HEK293 (cell line): ENCODE measurements around the gene CTDSPL2.

Experiments
- CTCF ChIA-PET: fragments of 350-600 bp; formaldehyde crosslinking; extraction: SDS; loops from one replicate; lab custom pipeline; 2021; ENCODE audit warnings: antibody characterized with exemption; lab: Yijun Ruan, JAX
- POLR2A ChIA-PET: fragments of 300-600 bp; formaldehyde crosslinking; extraction: SDS; loops from one replicate; lab custom pipeline; 2020; ENCODE audit warnings: antibody characterized with exemption, inconsistent platforms; lab: Yijun Ruan, JAX
- H3K27ac ChIP-seq: fragments of 200-500 bp; sonication (Bioruptor generic); 2 replicates; pipeline ENCODE4 v1.5.1; 2014; ENCODE audit warnings: low read depth, low read length, control low read depth, inconsistent platforms; ENCODE audit errors: extremely low read depth
- H3K36me3 ChIP-seq, 2 experiments: fragments of 200-500 bp in 1 of 2; sonication (Bioruptor generic) in 1 of 2; 1 replicate in 1 of 2; 2 replicates in 1 of 2; pipeline ENCODE4 v1.5.1; 2014 to 2017; ENCODE audit warnings: inconsistent platforms in 2 of 2, low read length in 2 of 2; ENCODE audit not compliant: control insufficient read depth in 2 of 2, insufficient read depth in 1 of 2
- H3K4me1 ChIP-seq: fragments of 200-500 bp; sonication (Bioruptor generic); 2 replicates; pipeline ENCODE4 v1.5.1; 2014; ENCODE audit warnings: mild to moderate bottlenecking, low read length, inconsistent platforms; ENCODE audit not compliant: control insufficient read depth, insufficient read depth
- H3K4me3 ChIP-seq: 2 replicates; pipeline ENCODE4 v1.5.1; 2011; ENCODE audit warnings: low read depth, mild to moderate bottlenecking, control low read depth, low read length, moderate library complexity
- H3K9me3 ChIP-seq: fragments of 200-500 bp; sonication (Bioruptor generic); 2 replicates; pipeline ENCODE4 v1.5.1; 2014; ENCODE audit warnings: low read depth, low read length, inconsistent platforms; ENCODE audit not compliant: control insufficient read depth, insufficient read depth
- GLI4 ChIP-seq: fragments of 450-650 bp; formaldehyde crosslinking; IDR thresholded peaks from 2 replicates; pipeline ENCODE4 v1.5.1; 2016; ENCODE audit warnings: missing biosample characterization, missing genetic modification characterization
- HOXA7 ChIP-seq: sonication (generic); formaldehyde crosslinking; IDR thresholded peaks from 2 replicates; pipeline ENCODE4 v1.8.1; 2022; ENCODE audit warnings: missing genetic modification reagents, borderline replicate concordance
- KLF16 ChIP-seq: fragments of 450-650 bp; formaldehyde crosslinking; IDR thresholded peaks from 2 replicates; pipeline ENCODE4 v1.5.1; 2017; ENCODE audit warnings: missing biosample characterization, missing genetic modification characterization
- PRDM1 ChIP-seq: fragments of 450-650 bp; formaldehyde crosslinking; IDR thresholded peaks from 2 replicates; pipeline ENCODE4; 2016; ENCODE audit warnings: missing biosample characterization, missing genetic modification characterization
- ZBTB20 ChIP-seq: fragments of 450-650 bp; formaldehyde crosslinking; IDR thresholded peaks from 2 replicates; pipeline ENCODE4 v1.5.1; 2016; ENCODE audit warnings: missing biosample characterization, missing genetic modification characterization
- ZFP41 ChIP-seq: fragments of 450-650 bp; formaldehyde crosslinking; IDR thresholded peaks from 2 replicates; pipeline ENCODE4 v1.5.1; 2016; ENCODE audit warnings: missing biosample characterization, missing genetic modification characterization, borderline replicate concordance
- ZFP69B ChIP-seq: fragments of 450-650 bp; formaldehyde crosslinking; IDR thresholded peaks from 2 replicates; pipeline ENCODE4 v1.5.1; 2016; ENCODE audit warnings: missing biosample characterization, missing genetic modification characterization
- ZNF121 ChIP-seq: fragments of 450-650 bp; formaldehyde crosslinking; IDR thresholded peaks from 2 replicates; pipeline ENCODE4 v1.5.1; 2016; ENCODE audit warnings: missing biosample characterization, missing genetic modification characterization
- ZNF133 ChIP-seq: fragments of 450-650 bp; formaldehyde crosslinking; IDR thresholded peaks from 2 replicates; pipeline ENCODE4 v1.5.1; 2016; ENCODE audit warnings: missing biosample characterization, missing genetic modification characterization
- ZNF138 ChIP-seq: fragments of 450-650 bp; formaldehyde crosslinking; IDR thresholded peaks from 2 replicates; pipeline ENCODE4 v1.5.1; 2016; ENCODE audit warnings: missing biosample characterization, missing genetic modification characterization, borderline replicate concordance
- ZNF157 ChIP-seq: fragments of 450-650 bp; formaldehyde crosslinking; IDR thresholded peaks from 2 replicates; pipeline ENCODE4 v1.5.1; 2016; ENCODE audit warnings: missing biosample characterization, missing genetic modification characterization
- ZNF211 ChIP-seq: fragments of 450-650 bp; formaldehyde crosslinking; IDR thresholded peaks from 2 replicates; pipeline ENCODE4 v1.5.1; 2016; ENCODE audit warnings: low read depth, missing biosample characterization, missing genetic modification characterization
- ZNF394 ChIP-seq: fragments of 450-650 bp; formaldehyde crosslinking; IDR thresholded peaks from 2 replicates; pipeline ENCODE4 v1.5.1; 2016; ENCODE audit warnings: missing biosample characterization, missing genetic modification characterization, mild to moderate bottlenecking, moderate library complexity, borderline replicate concordance
- ZNF433 ChIP-seq: fragments of 450-650 bp; formaldehyde crosslinking; IDR thresholded peaks from 2 replicates; pipeline ENCODE4 v1.5.1; 2016; ENCODE audit warnings: missing biosample characterization, missing genetic modification characterization, low read depth
- ZNF555 ChIP-seq: fragments of 450-650 bp; formaldehyde crosslinking; conservative IDR thresholded peaks from 2 replicates; pipeline ENCODE4 v1.5.1; 2017; ENCODE audit warnings: missing biosample characterization, mild to moderate bottlenecking, missing genetic modification characterization, inconsistent platforms
- ZNF585B ChIP-seq: fragments of 450-650 bp; formaldehyde crosslinking; IDR thresholded peaks from 2 replicates; pipeline ENCODE4 v1.5.1; 2016; ENCODE audit warnings: missing biosample characterization, missing genetic modification characterization
- ZNF596 ChIP-seq: fragments of 450-650 bp; IDR thresholded peaks from 2 replicates; pipeline ENCODE4 v1.5.0; 2018; ENCODE audit warnings: missing biosample characterization, mild to moderate bottlenecking, missing genetic modification characterization, moderate library complexity
- ZNF629 ChIP-seq: fragments of 450-650 bp; formaldehyde crosslinking; IDR thresholded peaks from 2 replicates; pipeline ENCODE4 v1.5.1; 2017; ENCODE audit warnings: missing biosample characterization, missing genetic modification characterization
- ZNF701 ChIP-seq: fragments of 450-650 bp; formaldehyde crosslinking; IDR thresholded peaks from 2 replicates; pipeline ENCODE4 v1.5.1; 2016; ENCODE audit warnings: missing biosample characterization, missing genetic modification characterization
- ZNF747 ChIP-seq: fragments of 450-650 bp; formaldehyde crosslinking; IDR thresholded peaks from 2 replicates; pipeline ENCODE4 v1.5.1; 2016; ENCODE audit warnings: missing biosample characterization, missing genetic modification characterization
- ZSCAN23 ChIP-seq: fragments of 450-650 bp; formaldehyde crosslinking; IDR thresholded peaks from 2 replicates; pipeline ENCODE4 v1.5.1; 2016; ENCODE audit warnings: missing biosample characterization, missing genetic modification characterization
- TF ChIP-seq, protein P1 (sequence below): fragments of 450-650 bp; formaldehyde crosslinking; IDR thresholded peaks from 2 replicates; pipeline ENCODE4 v1.5.1; 2016; ENCODE audit warnings: missing biosample characterization, missing genetic modification characterization
- TF ChIP-seq, protein P2 (sequence below): fragments of 450-650 bp; formaldehyde crosslinking; IDR thresholded peaks from 2 replicates; pipeline ENCODE4 v1.5.1; 2016; ENCODE audit warnings: missing biosample characterization, missing genetic modification characterization
- TF ChIP-seq, protein P3 (sequence below): fragments of 450-650 bp; formaldehyde crosslinking; IDR thresholded peaks from 2 replicates; pipeline ENCODE4 v1.5.1; 2016; ENCODE audit warnings: missing biosample characterization, missing genetic modification characterization
- TF ChIP-seq, protein P4 (sequence below): fragments of 450-650 bp; formaldehyde crosslinking; IDR thresholded peaks from 2 replicates; pipeline ENCODE4 v1.5.1; 2017; ENCODE audit warnings: missing biosample characterization, missing genetic modification characterization

The CTDSPL2 gene

DNA sequence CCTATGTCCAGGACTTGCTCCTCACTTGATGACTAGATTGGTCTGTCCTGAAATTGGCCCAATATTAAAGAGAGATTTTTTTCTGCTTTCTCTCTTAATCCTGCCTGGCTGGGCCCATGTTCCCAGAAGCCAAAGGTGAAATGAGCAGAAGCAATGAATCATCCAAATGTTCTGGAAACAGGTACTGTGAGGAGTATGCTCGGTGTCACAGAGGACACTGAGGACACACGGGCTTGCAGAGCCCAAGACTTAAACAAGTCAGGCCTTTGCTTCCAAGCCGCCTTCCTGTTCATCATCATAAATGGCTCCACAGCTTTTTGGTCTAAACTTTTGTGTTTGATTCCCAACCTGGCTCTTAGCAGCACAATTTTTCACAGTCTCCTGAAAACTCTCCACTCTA, 140.9 kb downstream of the CTDSPL2 start:
- TF ChIP-seq ZFP41 (tag by site-specific recombination) = no peak
- TF ChIP-seq, protein P1, sequence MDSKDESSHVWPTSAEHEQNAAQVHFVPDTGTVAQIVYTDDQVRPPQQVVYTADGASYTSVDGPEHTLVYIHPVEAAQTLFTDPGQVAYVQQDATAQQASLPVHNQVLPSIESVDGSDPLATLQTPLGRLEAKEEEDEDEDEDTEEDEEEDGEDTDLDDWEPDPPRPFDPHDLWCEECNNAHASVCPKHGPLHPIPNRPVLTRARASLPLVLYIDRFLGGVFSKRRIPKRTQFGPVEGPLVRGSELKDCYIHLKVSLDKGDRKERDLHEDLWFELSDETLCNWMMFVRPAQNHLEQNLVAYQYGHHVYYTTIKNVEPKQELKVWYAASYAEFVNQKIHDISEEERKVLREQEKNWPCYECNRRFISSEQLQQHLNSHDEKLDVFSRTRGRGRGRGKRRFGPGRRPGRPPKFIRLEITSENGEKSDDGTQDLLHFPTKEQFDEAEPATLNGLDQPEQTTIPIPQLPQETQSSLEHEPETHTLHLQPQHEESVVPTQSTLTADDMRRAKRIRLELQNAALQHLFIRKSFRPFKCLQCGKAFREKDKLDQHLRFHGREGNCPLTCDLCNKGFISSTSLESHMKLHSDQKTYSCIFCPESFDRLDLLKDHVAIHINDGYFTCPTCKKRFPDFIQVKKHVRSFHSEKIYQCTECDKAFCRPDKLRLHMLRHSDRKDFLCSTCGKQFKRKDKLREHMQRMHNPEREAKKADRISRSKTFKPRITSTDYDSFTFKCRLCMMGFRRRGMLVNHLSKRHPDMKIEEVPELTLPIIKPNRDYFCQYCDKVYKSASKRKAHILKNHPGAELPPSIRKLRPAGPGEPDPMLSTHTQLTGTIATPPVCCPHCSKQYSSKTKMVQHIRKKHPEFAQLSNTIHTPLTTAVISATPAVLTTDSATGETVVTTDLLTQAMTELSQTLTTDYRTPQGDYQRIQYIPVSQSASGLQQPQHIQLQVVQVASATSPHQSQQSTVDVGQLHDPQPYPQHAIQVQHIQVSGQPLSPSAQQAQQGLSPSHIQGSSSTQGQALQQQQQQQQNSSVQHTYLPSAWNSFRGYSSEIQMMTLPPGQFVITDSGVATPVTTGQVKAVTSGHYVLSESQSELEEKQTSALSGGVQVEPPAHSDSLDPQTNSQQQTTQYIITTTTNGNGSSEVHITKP = no peak
- no peak for TF ChIP-seq ZNF555 (tag by site-specific recombination)
- TF ChIP-seq ZSCAN23 (tag by site-specific recombination) = no peak
- no peak for TF ChIP-seq ZNF433
- TF ChIP-seq ZNF211 (tag by site-specific recombination) = no peak
- no peak for TF ChIP-seq ZBTB20 (tag by site-specific recombination)
- TF ChIP-seq ZNF701 (tag by site-specific recombination) = no peak
- TF ChIP-seq, protein P2, sequence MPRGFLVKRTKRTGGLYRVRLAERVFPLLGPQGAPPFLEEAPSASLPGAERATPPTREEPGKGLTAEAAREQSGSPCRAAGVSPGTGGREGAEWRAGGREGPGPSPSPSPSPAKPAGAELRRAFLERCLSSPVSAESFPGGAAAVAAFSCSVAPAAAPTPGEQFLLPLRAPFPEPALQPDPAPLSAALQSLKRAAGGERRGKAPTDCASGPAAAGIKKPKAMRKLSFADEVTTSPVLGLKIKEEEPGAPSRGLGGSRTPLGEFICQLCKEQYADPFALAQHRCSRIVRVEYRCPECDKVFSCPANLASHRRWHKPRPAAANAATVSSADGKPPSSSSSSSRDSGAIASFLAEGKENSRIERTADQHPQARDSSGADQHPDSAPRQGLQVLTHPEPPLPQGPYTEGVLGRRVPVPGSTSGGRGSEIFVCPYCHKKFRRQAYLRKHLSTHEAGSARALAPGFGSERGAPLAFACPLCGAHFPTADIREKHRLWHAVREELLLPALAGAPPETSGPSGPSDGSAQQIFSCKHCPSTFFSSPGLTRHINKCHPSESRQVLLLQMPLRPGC (tag by site-specific recombination) = no peak
- TF ChIP-seq ZNF394 (tag by site-specific recombination) = no peak
- TF ChIP-seq, protein P3, sequence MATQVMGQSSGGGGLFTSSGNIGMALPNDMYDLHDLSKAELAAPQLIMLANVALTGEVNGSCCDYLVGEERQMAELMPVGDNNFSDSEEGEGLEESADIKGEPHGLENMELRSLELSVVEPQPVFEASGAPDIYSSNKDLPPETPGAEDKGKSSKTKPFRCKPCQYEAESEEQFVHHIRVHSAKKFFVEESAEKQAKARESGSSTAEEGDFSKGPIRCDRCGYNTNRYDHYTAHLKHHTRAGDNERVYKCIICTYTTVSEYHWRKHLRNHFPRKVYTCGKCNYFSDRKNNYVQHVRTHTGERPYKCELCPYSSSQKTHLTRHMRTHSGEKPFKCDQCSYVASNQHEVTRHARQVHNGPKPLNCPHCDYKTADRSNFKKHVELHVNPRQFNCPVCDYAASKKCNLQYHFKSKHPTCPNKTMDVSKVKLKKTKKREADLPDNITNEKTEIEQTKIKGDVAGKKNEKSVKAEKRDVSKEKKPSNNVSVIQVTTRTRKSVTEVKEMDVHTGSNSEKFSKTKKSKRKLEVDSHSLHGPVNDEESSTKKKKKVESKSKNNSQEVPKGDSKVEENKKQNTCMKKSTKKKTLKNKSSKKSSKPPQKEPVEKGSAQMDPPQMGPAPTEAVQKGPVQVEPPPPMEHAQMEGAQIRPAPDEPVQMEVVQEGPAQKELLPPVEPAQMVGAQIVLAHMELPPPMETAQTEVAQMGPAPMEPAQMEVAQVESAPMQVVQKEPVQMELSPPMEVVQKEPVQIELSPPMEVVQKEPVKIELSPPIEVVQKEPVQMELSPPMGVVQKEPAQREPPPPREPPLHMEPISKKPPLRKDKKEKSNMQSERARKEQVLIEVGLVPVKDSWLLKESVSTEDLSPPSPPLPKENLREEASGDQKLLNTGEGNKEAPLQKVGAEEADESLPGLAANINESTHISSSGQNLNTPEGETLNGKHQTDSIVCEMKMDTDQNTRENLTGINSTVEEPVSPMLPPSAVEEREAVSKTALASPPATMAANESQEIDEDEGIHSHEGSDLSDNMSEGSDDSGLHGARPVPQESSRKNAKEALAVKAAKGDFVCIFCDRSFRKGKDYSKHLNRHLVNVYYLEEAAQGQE (tag by site-specific recombination) = no peak
- TF ChIP-seq ZFP69B = no peak
- no peak for TF ChIP-seq ZNF585B (tag by site-specific recombination)
- TF ChIP-seq ZNF121 (tag by site-specific recombination) = no peak
- TF ChIP-seq HOXA7 (CRISPR knock-in tag) = no peak
- no peak for TF ChIP-seq ZNF133
- TF ChIP-seq ZNF747 (tag by site-specific recombination) = no peak
- no peak for TF ChIP-seq ZNF596
- ChIA-PET POLR2A (no interaction called here), CTCF (interaction anchor here (2.3 kb wide), 1 partner anchor 10 kb away, joined by 11 read pairs; no protein-coding TSS in a partner anchor)
- Histone ChIP-seq H3K36me3 (peaks cover 13 to 64% of the 10 kb centered on the region in 2 experiments), H3K9me3 (no peaks in the 10 kb centered on the region), H3K4me1 (no peaks in the 10 kb centered on the region), H3K27ac (no peak overlapping the region), H3K4me3 (no peak overlapping the region)

DNA sequence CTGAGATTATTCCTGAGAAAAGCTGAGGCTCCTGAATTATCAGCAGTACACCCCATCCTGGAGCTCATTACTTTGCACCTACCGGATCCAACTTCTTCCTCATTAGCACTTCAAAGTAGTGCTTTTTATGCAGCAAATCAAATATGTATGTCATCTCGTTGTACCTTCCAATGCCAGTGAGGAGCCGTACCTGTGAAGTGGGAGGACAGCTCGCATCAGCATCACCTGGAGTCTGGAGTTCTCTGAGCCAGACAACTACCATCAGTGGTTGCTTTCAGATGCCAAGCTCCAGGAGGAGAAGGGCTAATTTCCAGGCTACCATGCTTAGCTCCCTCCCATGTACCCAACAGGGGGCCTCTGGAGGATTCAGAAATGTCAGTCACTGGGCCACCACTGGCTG, 141.9 kb downstream of the CTDSPL2 start:
- Histone ChIP-seq H3K36me3 (peaks cover 6 to 57% of the 10 kb centered on the region in 2 experiments), H3K4me3 (no peak overlapping the region), H3K9me3 (no peaks in the 10 kb centered on the region), H3K27ac (no peak overlapping the region), H3K4me1 (no peaks in the 10 kb centered on the region)
- ChIA-PET POLR2A (no interaction called here), CTCF (interaction anchor here (2.3 kb wide), 1 partner anchor 9 kb away, joined by 11 read pairs; no protein-coding TSS in a partner anchor)
- TF ChIP-seq ZNF138 = no peak
- no peak for TF ChIP-seq KLF16 (tag by site-specific recombination)
- no peak for TF ChIP-seq ZNF157 (tag by site-specific recombination)
- TF ChIP-seq ZNF629 (tag by site-specific recombination) = no peak
- TF ChIP-seq PRDM1 = no peak
- no peak for TF ChIP-seq ZNF747 (tag by site-specific recombination)
- TF ChIP-seq, protein P4, sequence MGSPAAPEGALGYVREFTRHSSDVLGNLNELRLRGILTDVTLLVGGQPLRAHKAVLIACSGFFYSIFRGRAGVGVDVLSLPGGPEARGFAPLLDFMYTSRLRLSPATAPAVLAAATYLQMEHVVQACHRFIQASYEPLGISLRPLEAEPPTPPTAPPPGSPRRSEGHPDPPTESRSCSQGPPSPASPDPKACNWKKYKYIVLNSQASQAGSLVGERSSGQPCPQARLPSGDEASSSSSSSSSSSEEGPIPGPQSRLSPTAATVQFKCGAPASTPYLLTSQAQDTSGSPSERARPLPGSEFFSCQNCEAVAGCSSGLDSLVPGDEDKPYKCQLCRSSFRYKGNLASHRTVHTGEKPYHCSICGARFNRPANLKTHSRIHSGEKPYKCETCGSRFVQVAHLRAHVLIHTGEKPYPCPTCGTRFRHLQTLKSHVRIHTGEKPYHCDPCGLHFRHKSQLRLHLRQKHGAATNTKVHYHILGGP = no peak
- TF ChIP-seq GLI4 = no peak
